SK-N-SH (cell line): ENCODE results near the gene CDH23. TPM values are rescaled to one million over a fixed set of nuclear protein-coding genes. Genes with fewer than 3 reads are reported as not detected.
A peak's percentile ranks its signal among the peaks of the same experiment; 100 is the strongest.

Source experiments
- CTCF ChIA-PET: fragments of 300-600, 350-600 bp; formaldehyde crosslinking; extraction: SDS; loops from one replicate; lab custom pipeline; 2021; lab: Yijun Ruan, JAX
- POLR2A ChIA-PET: fragments of 350-600 bp; sonication (Branson Sonifier 250); formaldehyde crosslinking; extraction: SDS; loops from one replicate; lab custom pipeline; 2020; ENCODE audit warnings: antibody characterized with exemption, inconsistent platforms; lab: Yijun Ruan, JAX
- DNase-seq: peaks from one replicate; pipeline ENCODE4 v3.0.0; 2012
- H2AFZ ChIP-seq: fragments of 200-600 bp; sonication (generic); 2 replicates; pipeline ENCODE4 v1.8.1; 2016; ENCODE audit warnings: antibody characterized with exemption, mild to moderate bottlenecking, low read depth
- H3F3A ChIP-seq: fragments of 200-600 bp; sonication (generic); replicated peaks from 2 replicates; pipeline ENCODE3; 2016; ENCODE audit warnings: antibody characterized with exemption, mild to moderate bottlenecking; ENCODE audit not compliant: insufficient read depth
- H3K27ac ChIP-seq, 2 experiments: fragments of 200-500 bp in 1 of 2; fragments of 200-600 bp in 1 of 2; sonication (Bioruptor generic) in 1 of 2; sonication (generic), shearing (Covaris generic) in 1 of 2; 2 replicates each; pipeline versions ENCODE4 v1.5.1 to v1.6.1; 2014 to 2016; ENCODE audit warnings: low read depth in 2 of 2, inconsistent platforms in 1 of 2, low read length in 1 of 2, mild to moderate bottlenecking in 1 of 2, mixed read lengths in 1 of 2
- H3K27me3 ChIP-seq: fragments of 200-600 bp; sonication (generic), shearing (Covaris generic); 2 replicates; pipeline ENCODE4 v1.6.1; 2016; ENCODE audit warnings: mixed run types; ENCODE audit not compliant: insufficient read depth
- H3K36me3 ChIP-seq, 2 experiments: fragments of 200-500 bp in 1 of 2; fragments of 200-600 bp in 1 of 2; sonication (Bioruptor generic) in 1 of 2; sonication (generic) in 1 of 2; replicated peaks in 1 of 2; 2 replicates each; pipeline versions ENCODE3 to v1.5.1; 2014 to 2016; ENCODE audit warnings: low read length in 1 of 2, mild to moderate bottlenecking in 1 of 2; ENCODE audit not compliant: insufficient read depth in 2 of 2, control insufficient read depth in 1 of 2
- H3K4me1 ChIP-seq, 2 experiments: fragments of 200-500 bp in 1 of 2; fragments of 200-600 bp in 1 of 2; sonication (Bioruptor generic) in 1 of 2; sonication (generic), shearing (Covaris generic) in 1 of 2; 2 replicates each; pipeline versions ENCODE4 v1.5.1 to v1.6.1; 2014 to 2016; ENCODE audit warnings: low read depth in 1 of 2, low read length in 1 of 2, mixed run types in 1 of 2; ENCODE audit not compliant: insufficient read depth in 2 of 2, control insufficient read depth in 1 of 2
- H3K4me2 ChIP-seq: fragments of 200-600 bp; sonication (generic), shearing (Covaris generic); 2 replicates; pipeline ENCODE4 v1.6.1; 2017; ENCODE audit warnings: mixed run types
- H3K4me3 ChIP-seq, 2 experiments: fragments of 200-500 bp in 1 of 2; fragments of 200-600 bp in 1 of 2; sonication (Bioruptor generic) in 1 of 2; sonication (generic), shearing (Covaris generic) in 1 of 2; 2 replicates each; pipeline versions ENCODE4 v1.5.1 to v1.8.1; 2014 to 2016; ENCODE audit warnings: low read depth in 2 of 2, inconsistent platforms in 1 of 2, low read length in 1 of 2, mild to moderate bottlenecking in 1 of 2, mixed read lengths in 1 of 2, moderate library complexity in 1 of 2
- H3K79me2 ChIP-seq: fragments of 200-600 bp; sonication (generic); 2 replicates; pipeline ENCODE4 v1.8.1; 2017; ENCODE audit warnings: mild to moderate bottlenecking; ENCODE audit not compliant: insufficient read depth
- H3K9ac ChIP-seq: fragments of 200-600 bp; sonication (generic); 2 replicates; pipeline ENCODE4 v1.6.1; 2017; ENCODE audit warnings: mixed run types
- H3K9me2 ChIP-seq: fragments of 200-600 bp; sonication (generic); 2 replicates; pipeline ENCODE4 v1.6.1; 2017; ENCODE audit warnings: mixed run types
- H3K9me3 ChIP-seq: fragments of 200-600 bp; sonication (generic); 2 replicates; pipeline ENCODE4 v1.6.1; 2017; ENCODE audit warnings: mixed run types, mild to moderate bottlenecking, moderate library complexity
- H4K20me1 ChIP-seq: fragments of 200-600 bp; sonication (generic); 2 replicates; pipeline ENCODE4 v1.6.1; 2017; ENCODE audit warnings: mild to moderate bottlenecking, mixed run types; ENCODE audit not compliant: insufficient read depth
- ELF1 ChIP-seq: IDR thresholded peaks from 2 replicates; pipeline ENCODE4 v1.4.0; 2012
- EZH2phosphoT487 ChIP-seq: fragments of 200-600 bp; sonication (generic); IDR thresholded peaks from 2 replicates; pipeline ENCODE4 v1.6.1; 2017; ENCODE audit warnings: low read depth, mixed run types, mild to moderate bottlenecking, antibody characterized with exemption, moderate library complexity, borderline replicate concordance
- FOXJ3 ChIP-seq: sonication (generic); formaldehyde crosslinking; IDR thresholded peaks from 2 replicates; pipeline ENCODE4 v1.5.1; 2020; ENCODE audit warnings: mild to moderate bottlenecking, missing genetic modification reagents
- GABPA ChIP-seq: IDR thresholded peaks from 2 replicates; pipeline ENCODE4 v1.4.0; 2012; ENCODE audit warnings: low read depth, mild to moderate bottlenecking
- MEF2A ChIP-seq: IDR thresholded peaks from 2 replicates; pipeline ENCODE4 v1.4.0; 2012; ENCODE audit warnings: low read depth, borderline replicate concordance
- NFIC ChIP-seq: IDR thresholded peaks from 2 replicates; pipeline ENCODE4 v1.4.0; 2012; ENCODE audit warnings: borderline replicate concordance
- SIN3A ChIP-seq: IDR thresholded peaks from 2 replicates; pipeline ENCODE4 v1.6.1; 2012; ENCODE audit warnings: low read depth, mild to moderate bottlenecking, low read length, moderate library complexity, borderline replicate concordance
- SMC3 ChIP-seq: IDR thresholded peaks from 2 replicates; pipeline ENCODE4 v1.6.1; 2012; ENCODE audit warnings: low read depth, low read length, improper control_type of control experiment
- TEAD4 ChIP-seq: IDR thresholded peaks from 2 replicates; pipeline ENCODE4 v1.4.0; 2012; ENCODE audit warnings: mild to moderate bottlenecking, borderline replicate concordance; ENCODE audit not compliant: insufficient read depth
- YY1 ChIP-seq: IDR thresholded peaks from 2 replicates; pipeline ENCODE4 v1.4.0; 2012; ENCODE audit warnings: low read depth, mild to moderate bottlenecking
- WGBS: methylation state at CpG from one replicate; pipeline ENCODE4 v1.1.6; 2017; ENCODE audit warnings: low lambda C conversion rate; 5-methylcytosine and 5-hydroxymethylcytosine counted together
- polyA plus RNA-seq, 3 experiments: library from polyadenylated mRNA; depleted of rRNA; stranded (reverse); fragments of >200 nt; gene quantifications; 2 replicates each; pipeline ENCODE4 v1.2.3, GENCODE V29; 2012
- TF ChIP-seq, protein P1 (sequence below): IDR thresholded peaks from 2 replicates; pipeline ENCODE4 v1.4.0; 2012; ENCODE audit warnings: low read depth
- TF ChIP-seq, protein P2 (sequence below): fragments of 200-600 bp; sonication (generic); IDR thresholded peaks from 2 replicates; pipeline ENCODE4 v1.6.1; 2017; ENCODE audit warnings: antibody characterized with exemption, mild to moderate bottlenecking, moderate library complexity
- TF ChIP-seq, protein P3 (sequence below): IDR thresholded peaks from 2 replicates; pipeline ENCODE4 v1.4.0; 2012; ENCODE audit warnings: low read depth, borderline replicate concordance

The CDH23 gene
- polyA plus RNA-seq, 1 of the 3 experiments (the other 2 are of a cell fraction) = 0.03 TPM

DNA sequence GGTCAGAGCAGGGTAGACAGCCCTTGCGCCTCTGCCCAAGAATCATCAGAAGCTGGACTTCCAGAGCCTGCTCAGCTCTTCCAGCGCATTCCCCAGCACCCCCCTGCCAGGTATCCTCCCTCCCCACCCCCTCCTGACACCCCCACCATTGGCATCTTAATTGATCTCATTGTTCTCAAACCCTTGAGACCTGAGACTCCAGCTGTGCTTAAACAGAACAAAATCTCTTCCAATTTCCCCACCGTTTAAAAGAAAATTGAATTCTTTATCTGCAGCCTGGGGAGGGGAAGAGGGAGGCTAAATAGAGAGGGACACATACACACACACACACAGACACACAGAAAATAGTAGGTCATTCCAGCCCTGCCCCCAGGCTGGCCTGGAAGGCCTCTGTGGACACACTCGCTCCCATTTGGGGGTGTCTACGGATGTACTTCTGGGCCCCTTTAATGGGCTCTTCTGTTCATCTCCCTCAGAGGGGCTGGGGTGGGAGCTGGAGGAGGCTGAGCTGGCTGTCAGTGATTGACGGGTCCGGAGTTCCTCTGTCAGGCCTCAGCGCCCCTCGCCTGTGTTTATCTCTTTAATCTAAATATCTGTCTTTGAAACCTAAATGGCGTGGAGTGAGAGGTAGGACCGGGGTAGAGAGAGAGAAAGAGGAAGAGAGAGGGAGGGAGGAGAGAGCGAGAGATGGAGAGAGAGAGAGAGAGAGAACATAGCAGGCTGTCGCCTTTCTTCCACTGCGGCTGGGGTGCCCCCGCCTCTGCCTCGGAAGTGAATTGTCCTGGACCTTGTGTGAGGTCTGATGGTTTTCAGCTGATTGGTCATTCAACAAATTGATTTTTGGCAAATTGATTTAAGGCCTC, 261.1 kb downstream of the CDH23 start:
- Histone ChIP-seq H3K9me3 (no peaks in the 10 kb centered on the region), H3K36me3 (no peaks in the 10 kb centered on the region), H3F3A (no peaks in the 10 kb centered on the region), H2AFZ (no peak overlapping the region), H3K4me3 (no peak overlapping the region), H3K4me2 (no peak overlapping the region), H3K9me2 (no peaks in the 10 kb centered on the region), H3K9ac (no peak overlapping the region), H3K27ac (no peak overlapping the region), H4K20me1 (no peaks in the 10 kb centered on the region), H3K27me3 (peaks cover 11% of the 10 kb centered on the region; the same call in 1 of the 2 replicates), H3K4me1 (peaks cover 0 to 18% of the 10 kb centered on the region in 2 experiments; a peak in 1 of 4 replicates), H3K79me2 (no peaks in the 10 kb centered on the region)
- CTCF ChIA-PET = interaction anchor here (1.0 to 4.3 kb wide), 6 partner anchors 10 to 263 kb away, joined by 3 to 24 read pairs (median 11); no protein-coding TSS in a partner anchor
- peak; percentile 47 for DNase-seq
- 71% methylated on average over 15 of the region's 16 CpGs for WGBS
- POLR2A ChIA-PET = no interaction called here
- TF ChIP-seq, protein P1, sequence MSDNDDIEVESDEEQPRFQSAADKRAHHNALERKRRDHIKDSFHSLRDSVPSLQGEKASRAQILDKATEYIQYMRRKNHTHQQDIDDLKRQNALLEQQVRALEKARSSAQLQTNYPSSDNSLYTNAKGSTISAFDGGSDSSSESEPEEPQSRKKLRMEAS = no peak
- TF ChIP-seq, protein P2, sequence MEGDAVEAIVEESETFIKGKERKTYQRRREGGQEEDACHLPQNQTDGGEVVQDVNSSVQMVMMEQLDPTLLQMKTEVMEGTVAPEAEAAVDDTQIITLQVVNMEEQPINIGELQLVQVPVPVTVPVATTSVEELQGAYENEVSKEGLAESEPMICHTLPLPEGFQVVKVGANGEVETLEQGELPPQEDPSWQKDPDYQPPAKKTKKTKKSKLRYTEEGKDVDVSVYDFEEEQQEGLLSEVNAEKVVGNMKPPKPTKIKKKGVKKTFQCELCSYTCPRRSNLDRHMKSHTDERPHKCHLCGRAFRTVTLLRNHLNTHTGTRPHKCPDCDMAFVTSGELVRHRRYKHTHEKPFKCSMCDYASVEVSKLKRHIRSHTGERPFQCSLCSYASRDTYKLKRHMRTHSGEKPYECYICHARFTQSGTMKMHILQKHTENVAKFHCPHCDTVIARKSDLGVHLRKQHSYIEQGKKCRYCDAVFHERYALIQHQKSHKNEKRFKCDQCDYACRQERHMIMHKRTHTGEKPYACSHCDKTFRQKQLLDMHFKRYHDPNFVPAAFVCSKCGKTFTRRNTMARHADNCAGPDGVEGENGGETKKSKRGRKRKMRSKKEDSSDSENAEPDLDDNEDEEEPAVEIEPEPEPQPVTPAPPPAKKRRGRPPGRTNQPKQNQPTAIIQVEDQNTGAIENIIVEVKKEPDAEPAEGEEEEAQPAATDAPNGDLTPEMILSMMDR = no peak
- TF ChIP-seq ELF1 (no peak), MEF2A (no peak), FOXJ3 (no peak), SMC3 (no peak), TEAD4 (no peak), GABPA (no peak), NFIC (no peak), SIN3A (no peak), EZH2phosphoT487 (no peak), YY1 (no peak)
- TF ChIP-seq, protein P3, sequence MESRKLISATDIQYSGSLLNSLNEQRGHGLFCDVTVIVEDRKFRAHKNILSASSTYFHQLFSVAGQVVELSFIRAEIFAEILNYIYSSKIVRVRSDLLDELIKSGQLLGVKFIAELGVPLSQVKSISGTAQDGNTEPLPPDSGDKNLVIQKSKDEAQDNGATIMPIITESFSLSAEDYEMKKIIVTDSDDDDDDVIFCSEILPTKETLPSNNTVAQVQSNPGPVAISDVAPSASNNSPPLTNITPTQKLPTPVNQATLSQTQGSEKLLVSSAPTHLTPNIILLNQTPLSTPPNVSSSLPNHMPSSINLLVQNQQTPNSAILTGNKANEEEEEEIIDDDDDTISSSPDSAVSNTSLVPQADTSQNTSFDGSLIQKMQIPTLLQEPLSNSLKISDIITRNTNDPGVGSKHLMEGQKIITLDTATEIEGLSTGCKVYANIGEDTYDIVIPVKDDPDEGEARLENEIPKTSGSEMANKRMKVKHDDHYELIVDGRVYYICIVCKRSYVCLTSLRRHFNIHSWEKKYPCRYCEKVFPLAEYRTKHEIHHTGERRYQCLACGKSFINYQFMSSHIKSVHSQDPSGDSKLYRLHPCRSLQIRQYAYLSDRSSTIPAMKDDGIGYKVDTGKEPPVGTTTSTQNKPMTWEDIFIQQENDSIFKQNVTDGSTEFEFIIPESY = no peak
